Endothelial cell of umbilical vein (primary cell): ENCODE results near the gene RNF43.

Experiments used
- EZH2 ChIP-seq: IDR thresholded peaks from 2 replicates; pipeline ENCODE4 v1.6.1; 2012; ENCODE audit warnings: borderline replicate concordance, low read depth, mild to moderate bottlenecking, moderate library complexity, low read length, inconsistent platforms; ENCODE audit not compliant: severe bottlenecking
- FOS ChIP-seq: IDR thresholded peaks from 2 replicates; pipeline ENCODE4 v1.6.1; 2011; ENCODE audit warnings: mild to moderate bottlenecking, low read length, moderate library complexity, borderline replicate concordance; ENCODE audit not compliant: insufficient read depth
- GATA2 ChIP-seq: IDR thresholded peaks from 2 replicates; pipeline ENCODE4 v1.7.0; 2011; ENCODE audit warnings: low read depth, mild to moderate bottlenecking, moderate library complexity, mixed read lengths, low read length; ENCODE audit not compliant: insufficient read length, insufficient read depth
- JUN ChIP-seq: IDR thresholded peaks from 2 replicates; pipeline ENCODE4 v1.6.1; 2011; ENCODE audit warnings: borderline replicate concordance, low read depth; ENCODE audit not compliant: insufficient read length, insufficient read depth
- MYC ChIP-seq: IDR thresholded peaks from one replicate; pipeline ENCODE4 v1.6.1; 2011; ENCODE audit warnings: mild to moderate bottlenecking, low read depth, low read length
- POLR2A ChIP-seq: IDR thresholded peaks from 2 replicates; pipeline ENCODE4 v1.6.1; 2012; ENCODE audit warnings: low read depth, mild to moderate bottlenecking, control low read depth, low read length
- POLR2AphosphoS5 ChIP-seq: IDR thresholded peaks from 2 replicates; pipeline ENCODE4 v1.6.1; 2012; ENCODE audit warnings: low read depth, mild to moderate bottlenecking, control low read depth, low read length, moderate library complexity; ENCODE audit not compliant: insufficient read depth
- TF ChIP-seq, protein P1 (sequence below), 2 donors: IDR thresholded peaks; 1 replicate in 1 of 2; 2 replicates in 1 of 2; pipeline ENCODE4 v1.5.1; 2011; ENCODE audit warnings: low read length in 2 of 2, mild to moderate bottlenecking in 2 of 2, moderate library complexity in 2 of 2, control low read depth in 1 of 2, inconsistent platforms in 1 of 2, low read depth in 1 of 2; ENCODE audit not compliant: insufficient read depth in 1 of 2; ENCODE audit errors: extremely low read depth in 1 of 2
- TF ChIP-seq, protein P2 (sequence below): IDR thresholded peaks from 2 replicates; pipeline ENCODE4 v1.6.1; 2011; ENCODE audit not compliant: insufficient read depth, insufficient read length

DNA sequence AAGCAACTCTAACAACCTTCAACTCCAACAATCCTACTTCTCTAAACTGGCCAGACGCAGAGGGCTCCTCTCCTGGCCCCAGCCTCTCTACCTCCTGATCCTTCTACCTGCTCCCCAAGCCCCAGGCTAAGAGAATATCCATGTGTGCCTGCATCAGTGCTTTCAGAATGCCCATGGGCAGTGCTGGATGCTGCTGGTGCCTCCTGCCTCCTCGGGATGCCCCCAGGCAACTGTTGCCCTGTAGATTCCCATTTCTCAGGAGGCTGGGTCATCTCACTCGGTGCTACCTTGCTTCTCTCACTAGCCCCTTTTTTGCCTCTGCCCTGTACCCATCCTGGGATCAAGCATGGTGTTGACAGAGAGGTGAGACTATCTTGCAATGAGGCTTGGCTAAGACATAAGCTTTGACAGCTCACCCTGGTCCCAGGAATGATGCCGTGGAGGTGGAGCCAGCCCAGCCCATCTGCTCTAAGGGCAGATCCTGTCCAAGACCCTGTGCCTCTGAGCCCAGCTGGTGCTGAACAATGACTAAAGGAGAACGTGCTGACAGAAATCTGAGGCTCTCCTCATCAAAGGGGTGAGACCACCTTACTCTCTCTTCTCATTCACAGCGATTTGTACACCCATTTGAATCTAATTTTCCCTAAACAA, 45.9 kb downstream of the RNF43 start:
- no peak for TF ChIP-seq JUN
- TF ChIP-seq EZH2: no peak
- TF ChIP-seq, protein P1, sequence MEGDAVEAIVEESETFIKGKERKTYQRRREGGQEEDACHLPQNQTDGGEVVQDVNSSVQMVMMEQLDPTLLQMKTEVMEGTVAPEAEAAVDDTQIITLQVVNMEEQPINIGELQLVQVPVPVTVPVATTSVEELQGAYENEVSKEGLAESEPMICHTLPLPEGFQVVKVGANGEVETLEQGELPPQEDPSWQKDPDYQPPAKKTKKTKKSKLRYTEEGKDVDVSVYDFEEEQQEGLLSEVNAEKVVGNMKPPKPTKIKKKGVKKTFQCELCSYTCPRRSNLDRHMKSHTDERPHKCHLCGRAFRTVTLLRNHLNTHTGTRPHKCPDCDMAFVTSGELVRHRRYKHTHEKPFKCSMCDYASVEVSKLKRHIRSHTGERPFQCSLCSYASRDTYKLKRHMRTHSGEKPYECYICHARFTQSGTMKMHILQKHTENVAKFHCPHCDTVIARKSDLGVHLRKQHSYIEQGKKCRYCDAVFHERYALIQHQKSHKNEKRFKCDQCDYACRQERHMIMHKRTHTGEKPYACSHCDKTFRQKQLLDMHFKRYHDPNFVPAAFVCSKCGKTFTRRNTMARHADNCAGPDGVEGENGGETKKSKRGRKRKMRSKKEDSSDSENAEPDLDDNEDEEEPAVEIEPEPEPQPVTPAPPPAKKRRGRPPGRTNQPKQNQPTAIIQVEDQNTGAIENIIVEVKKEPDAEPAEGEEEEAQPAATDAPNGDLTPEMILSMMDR (IDR thresholded peaks at IDR 0.05; ENCODE audit: extremely low read depth in 1 of 2, insufficient read depth in 1 of 2, low read depth in 1 of 2, low read length in 2 of 2): no peak
- no peak for TF ChIP-seq POLR2A
- TF ChIP-seq, protein P2, sequence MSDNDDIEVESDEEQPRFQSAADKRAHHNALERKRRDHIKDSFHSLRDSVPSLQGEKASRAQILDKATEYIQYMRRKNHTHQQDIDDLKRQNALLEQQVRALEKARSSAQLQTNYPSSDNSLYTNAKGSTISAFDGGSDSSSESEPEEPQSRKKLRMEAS: no peak
- TF ChIP-seq FOS: no peak
- no peak for TF ChIP-seq MYC
- TF ChIP-seq POLR2AphosphoS5: no peak
- TF ChIP-seq GATA2: no peak
